ENCODE data around the gene ATP8A2. TPM values are rescaled to one million over a fixed set of nuclear protein-coding genes. Genes with fewer than 3 reads are reported as not detected.
"Not testable (repeated sequence)": the region's sequence is repeated elsewhere in the genome, so short reads cannot be mapped to it uniquely, and the experiment has no call there.

Gene ATP8A2
- total RNA-seq, 2 donors from 2014 or later: 0.08 to 0.19 TPM

- Histone ChIP-seq H3K9me3 (no peaks in the 10 kb centered on the region), H3K4me3 (no peak overlapping the region), H3K27ac (no peak overlapping the region), H3K4me1 (peaks cover 0 to 5% of the 10 kb centered on the region in 2 donors), H3K36me3 (no peaks in the 10 kb centered on the region), H3K27me3 (no peaks in the 10 kb centered on the region)
- TF ChIP-seq CTCF (IDR thresholded peaks at IDR 0.05): no peak
- no peak for DNase-seq (ENCODE audit: low spot score)
Observed at GRCh38 chr13:25778365-25778764, 406.6 kb downstream of the ATP8A2 start.

- no peak overlapping the region for H3K4me3 ChIP-seq
Observed at GRCh38 chr13:25778808-25779305, 407.1 kb downstream of the ATP8A2 start.

GRCh38 chr13:25783076-25783475 is 411.3 kb downstream of the ATP8A2 start:
- H3K4me1 ChIP-seq: no peaks in the 10 kb centered on the region
- H3K4me3 ChIP-seq: no peak overlapping the region
- H3K27me3 ChIP-seq: no peaks in the 10 kb centered on the region
- no peaks in the 10 kb centered on the region for H3K36me3 ChIP-seq
- no peak for TF ChIP-seq CTCF (IDR thresholded peaks at IDR 0.05)
- no peak overlapping the region for H3K27ac ChIP-seq
- no peaks in the 10 kb centered on the region for H3K9me3 ChIP-seq
- DNase-seq (ENCODE audit: low spot score): no peak

More at GRCh38 chr13:25778808-25779305, 407.1 kb downstream of the ATP8A2 start:
- Histone ChIP-seq H3K9me3 (no peaks in the 10 kb centered on the region), H3K27ac (no peak overlapping the region), H3K36me3 (no peaks in the 10 kb centered on the region), H3K27me3 (no peaks in the 10 kb centered on the region), H3K4me1 (peaks cover 0 to 5% of the 10 kb centered on the region in 2 donors)
- no peak for DNase-seq (ENCODE audit: low spot score)
- TF ChIP-seq CTCF (IDR thresholded peaks at IDR 0.05): no peak

GRCh38 chr13:25783601-25784024 is 411.8 kb downstream of the ATP8A2 start:
- Histone ChIP-seq H3K36me3 (no peaks in the 10 kb centered on the region), H3K4me1 (no peaks in the 10 kb centered on the region), H3K4me3 (no peak overlapping the region), H3K27ac (no peak overlapping the region), H3K27me3 (no peaks in the 10 kb centered on the region), H3K9me3 (no peaks in the 10 kb centered on the region)
- no peak for TF ChIP-seq CTCF (IDR thresholded peaks at IDR 0.05)
- no peak for DNase-seq (ENCODE audit: low spot score)

- no peak for TF ChIP-seq CTCF (IDR thresholded peaks at IDR 0.05)
- no peak for DNase-seq (ENCODE audit: low spot score)
- H3K4me3 ChIP-seq: no peak overlapping the region
- no peaks in the 10 kb centered on the region for H3K4me1 ChIP-seq
- no peaks in the 10 kb centered on the region for H3K36me3 ChIP-seq
- no peaks in the 10 kb centered on the region for H3K27me3 ChIP-seq
- no peaks in the 10 kb centered on the region for H3K9me3 ChIP-seq
- no peak overlapping the region for H3K27ac ChIP-seq
Observed at GRCh38 chr13:25784119-25784518, 412.3 kb downstream of the ATP8A2 start.

GRCh38 chr13:25790137-25790536 is 418.4 kb downstream of the ATP8A2 start:
- not testable (repeated sequence) for H3K9me3 ChIP-seq; H3K4me3 ChIP-seq; H3K4me1 ChIP-seq; DNase-seq (ENCODE audit: low spot score); H3K27ac ChIP-seq; H3K27me3 ChIP-seq; H3K36me3 ChIP-seq
